RWPE1 (cell line): Measurements from ENCODE around the gene TARBP1.
A peak's percentile ranks its signal among the peaks of the same experiment; 100 is the strongest.

Experiments used
- CTCF ChIA-PET: fragments of 350-600 bp; sonication (Branson Sonifier 250); formaldehyde crosslinking; extraction: SDS; loops from one replicate; lab custom pipeline; 2021; lab: Yijun Ruan, JAX
- POLR2A ChIA-PET: fragments of 400-600 bp; formaldehyde crosslinking; extraction: SDS; loops from one replicate; lab custom pipeline; 2020; ENCODE audit warnings: antibody characterized with exemption; ENCODE audit not compliant: low non-redundant PET; lab: Yijun Ruan, JAX
- DNase-seq: peaks from one replicate; pipeline ENCODE4 v3.0.0; 2012; ENCODE audit warnings: low spot score
- H3K27ac ChIP-seq: fragments of 450-650 bp; 2 replicates; pipeline ENCODE4 v1.5.1; 2017
- CTCF ChIP-seq: fragments of 450-650 bp; conservative IDR thresholded peaks from 2 replicates; pipeline ENCODE4 v1.5.1; 2017; ENCODE audit warnings: low read depth, mild to moderate bottlenecking

TARBP1 gene

GRCh38 chr1:234413990-234414389 is 65.0 kb downstream of the TARBP1 start:
- no peak for TF ChIP-seq CTCF
- POLR2A ChIA-PET, result no interaction called here
- H3K27ac ChIP-seq, result no peak overlapping the region

GRCh38 chr1:234413485-234413884 is 65.5 kb downstream of the TARBP1 start:
- no peak for TF ChIP-seq CTCF
- no peak for DNase-seq
- no peak overlapping the region for H3K27ac ChIP-seq
- POLR2A ChIA-PET, result no interaction called here
- CTCF ChIA-PET, result no interaction called here

More at GRCh38 chr1:234413990-234414389, 65.0 kb downstream of the TARBP1 start:
- DNase-seq, result no peak
- CTCF ChIA-PET, result no interaction called here

DNA sequence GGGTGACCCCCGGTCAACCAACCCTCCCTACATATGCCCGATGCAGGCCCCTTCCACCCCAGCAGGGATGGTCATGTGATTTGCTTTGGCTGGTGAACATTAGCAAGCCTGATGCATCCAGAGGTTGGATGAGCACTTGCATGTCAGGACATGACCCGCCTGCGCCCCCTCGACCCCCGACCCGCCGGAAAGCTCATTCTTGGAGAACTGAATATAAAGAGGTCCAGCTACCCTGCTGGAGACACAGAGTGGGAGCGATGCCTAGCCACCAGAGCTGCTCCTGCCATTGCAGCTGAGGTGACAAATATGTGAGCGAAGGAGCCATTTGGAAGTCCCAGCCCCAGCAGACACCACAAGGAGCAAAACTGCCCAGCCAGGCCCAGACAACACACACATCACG is 66.1 kb downstream of the TARBP1 start:
- CTCF ChIA-PET, result no interaction called here
- H3K27ac ChIP-seq, result peak overlapping the region; percentile 19; the same call in 1 of the 2 replicates
- TF ChIP-seq CTCF, result no peak
- POLR2A ChIA-PET, result no interaction called here
- DNase-seq, result no peak

GRCh38 chr1:234409328-234409727 is 69.7 kb downstream of the TARBP1 start:
- POLR2A ChIA-PET, result no interaction called here

DNA sequence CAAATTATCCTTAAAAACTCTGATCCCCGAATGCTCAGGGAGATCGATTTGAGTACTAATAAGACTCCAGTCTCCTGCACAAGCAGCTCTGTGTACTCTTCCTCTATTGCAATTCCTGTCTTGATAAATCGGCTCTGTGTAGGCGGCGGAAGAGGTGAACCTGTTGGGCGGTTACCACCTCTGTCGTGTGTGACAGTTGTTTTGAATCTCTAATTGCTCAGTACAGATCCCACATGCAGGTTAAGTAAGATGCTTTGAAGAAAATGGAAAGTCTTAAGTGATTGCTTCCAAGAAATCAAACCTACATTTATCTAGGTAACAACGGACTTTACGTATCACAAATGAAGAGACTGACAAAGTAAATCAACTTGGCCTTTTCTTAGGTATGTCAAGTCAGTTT is 70.2 kb downstream of the TARBP1 start:
- no peak for DNase-seq
- ChIA-PET CTCF (no interaction called here), POLR2A (no interaction called here)
- no peak overlapping the region for H3K27ac ChIP-seq
- TF ChIP-seq CTCF, result no peak

More at GRCh38 chr1:234409328-234409727, 69.7 kb downstream of the TARBP1 start:
- no peak overlapping the region for H3K27ac ChIP-seq
- TF ChIP-seq CTCF, result no peak
- CTCF ChIA-PET, result no interaction called here
- DNase-seq, result no peak

DNA sequence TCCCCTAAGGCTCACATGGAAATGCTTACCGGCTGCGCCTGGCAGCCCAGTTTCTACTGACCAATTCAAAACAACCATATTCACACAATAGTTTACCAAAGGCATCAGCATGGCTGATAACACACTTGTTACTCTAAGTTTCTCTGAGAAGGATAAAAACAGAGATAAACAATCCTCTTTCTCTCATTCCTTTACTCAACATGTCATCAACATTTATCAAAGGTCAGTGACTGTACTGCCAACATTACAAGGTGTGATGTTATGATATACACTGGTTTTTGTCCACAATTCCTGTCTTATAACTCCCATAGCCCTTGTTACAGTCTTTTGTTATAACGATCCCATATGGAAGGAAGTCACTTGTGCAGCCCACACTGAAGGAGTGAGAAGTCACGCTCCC is 72.1 kb downstream of the TARBP1 start:
- TF ChIP-seq CTCF, result no peak
- H3K27ac ChIP-seq, result no peak overlapping the region
- CTCF ChIA-PET, result interaction anchor here (0.6 kb wide), 1 partner anchor 54 kb away, joined by 4 read pairs; no protein-coding TSS in a partner anchor
- no peak for DNase-seq
- POLR2A ChIA-PET, result no interaction called here

- no peak for TF ChIP-seq CTCF
- no peak for DNase-seq
- ChIA-PET POLR2A (no interaction called here), CTCF (interaction anchor here (0.6 to 1.2 kb wide), 2 partner anchors 14 to 17 kb away, joined by 3 to 4 read pairs; no protein-coding TSS in a partner anchor)
- no peak overlapping the region for H3K27ac ChIP-seq
Measured at GRCh38 chr1:234405676-234406075, 73.3 kb downstream of the TARBP1 start.
